ENCODE data around the gene HDDC2.

DNA sequence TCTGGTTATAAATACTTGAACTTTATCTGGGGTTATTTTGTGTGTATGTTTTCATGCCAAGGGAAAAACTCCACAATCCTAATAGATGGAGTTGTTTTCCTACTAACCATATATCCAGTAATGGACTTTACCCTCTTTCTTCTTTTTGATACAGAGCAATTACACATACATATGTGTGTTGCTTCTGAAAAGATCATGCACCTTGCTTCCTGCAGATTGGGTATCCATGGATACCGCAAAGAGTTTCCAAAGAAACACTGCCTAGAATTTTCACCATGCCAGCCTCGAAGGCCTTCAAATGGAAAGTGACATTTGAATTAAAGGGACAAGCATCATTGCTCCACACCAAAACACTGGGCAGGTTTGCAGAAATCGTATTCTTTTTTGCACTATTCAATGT lies 26.8 kb downstream of the HDDC2 start:
- TF ChIP-seq, protein P1, sequence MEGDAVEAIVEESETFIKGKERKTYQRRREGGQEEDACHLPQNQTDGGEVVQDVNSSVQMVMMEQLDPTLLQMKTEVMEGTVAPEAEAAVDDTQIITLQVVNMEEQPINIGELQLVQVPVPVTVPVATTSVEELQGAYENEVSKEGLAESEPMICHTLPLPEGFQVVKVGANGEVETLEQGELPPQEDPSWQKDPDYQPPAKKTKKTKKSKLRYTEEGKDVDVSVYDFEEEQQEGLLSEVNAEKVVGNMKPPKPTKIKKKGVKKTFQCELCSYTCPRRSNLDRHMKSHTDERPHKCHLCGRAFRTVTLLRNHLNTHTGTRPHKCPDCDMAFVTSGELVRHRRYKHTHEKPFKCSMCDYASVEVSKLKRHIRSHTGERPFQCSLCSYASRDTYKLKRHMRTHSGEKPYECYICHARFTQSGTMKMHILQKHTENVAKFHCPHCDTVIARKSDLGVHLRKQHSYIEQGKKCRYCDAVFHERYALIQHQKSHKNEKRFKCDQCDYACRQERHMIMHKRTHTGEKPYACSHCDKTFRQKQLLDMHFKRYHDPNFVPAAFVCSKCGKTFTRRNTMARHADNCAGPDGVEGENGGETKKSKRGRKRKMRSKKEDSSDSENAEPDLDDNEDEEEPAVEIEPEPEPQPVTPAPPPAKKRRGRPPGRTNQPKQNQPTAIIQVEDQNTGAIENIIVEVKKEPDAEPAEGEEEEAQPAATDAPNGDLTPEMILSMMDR (IDR thresholded peaks at IDR 0.05 in 2 of 3, conservative IDR thresholded peaks at IDR 0.05 in 1 of 3; ENCODE audit: borderline replicate concordance in 1 of 3, insufficient read depth in 1 of 3, low read depth in 2 of 3, low read length in 2 of 3): no peak
- no peak for TF ChIP-seq POLR2A (IDR thresholded peaks at IDR 0.05; ENCODE audit: borderline replicate concordance, extremely low read depth, insufficient read depth, insufficient read length)
- TF ChIP-seq EZH2 (IDR thresholded peaks at IDR 0.05): no peak
- no peak for TF ChIP-seq SP1 (IDR thresholded peaks at IDR 0.05; ENCODE audit: low read depth)
- TF ChIP-seq, protein P2, sequence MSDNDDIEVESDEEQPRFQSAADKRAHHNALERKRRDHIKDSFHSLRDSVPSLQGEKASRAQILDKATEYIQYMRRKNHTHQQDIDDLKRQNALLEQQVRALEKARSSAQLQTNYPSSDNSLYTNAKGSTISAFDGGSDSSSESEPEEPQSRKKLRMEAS (IDR thresholded peaks at IDR 0.05): no peak
- no peak for TF ChIP-seq POLR2AphosphoS5 (IDR thresholded peaks at IDR 0.05; ENCODE audit: low read depth, low read length)
- no peak for TF ChIP-seq ZNF274 (IDR thresholded peaks at IDR 0.05; ENCODE audit: low read depth, low read length)
- TF ChIP-seq EZH2phosphoT487 (IDR thresholded peaks at IDR 0.05; ENCODE audit: borderline replicate concordance): no peak

Measured in HCT116 (cell line).